ENCODE measurements around the gene ADGRF4.
"Not testable (repeated sequence)": the region's sequence is repeated elsewhere in the genome, so short reads cannot be mapped to it uniquely, and the experiment has no call there.

ADGRF4 gene

DNA sequence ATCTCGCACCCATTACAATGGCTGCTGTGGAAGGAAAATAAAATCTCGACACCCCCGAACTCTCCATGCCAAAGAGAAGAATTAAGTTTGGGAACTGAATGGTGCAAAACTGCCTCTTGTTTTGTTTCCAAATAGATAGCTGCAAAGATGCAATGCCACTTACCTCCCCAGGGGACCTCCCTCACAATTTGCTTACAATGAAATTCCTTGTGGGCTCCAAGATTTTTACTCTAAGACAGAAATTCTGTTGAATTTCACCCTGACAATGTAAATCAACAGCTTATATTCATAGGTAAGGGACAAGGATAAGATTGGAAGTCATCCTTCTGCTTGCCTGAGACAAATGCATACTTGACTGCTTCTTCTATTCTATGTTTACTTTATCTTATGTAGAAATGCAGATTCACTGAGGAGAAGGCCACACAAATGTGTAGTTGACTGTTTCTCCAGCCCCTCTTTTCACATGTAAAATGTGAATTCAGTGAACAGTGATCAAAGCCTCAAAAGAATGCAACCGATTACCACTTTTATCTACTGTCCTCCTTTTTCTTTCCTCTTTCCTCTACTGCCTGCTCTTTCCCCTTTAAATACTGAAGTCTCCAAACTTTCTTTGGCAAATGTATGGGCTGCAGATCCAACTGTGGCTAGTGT is 36.6 kb downstream of the ADGRF4 start:
- no peak for DNase-seq (ENCODE audit: low read depth, low spot score)

- DNase-seq (ENCODE audit: low read depth, low spot score), result no peak
Observed at GRCh38 chr6:47736083-47736700, 37.8 kb downstream of the ADGRF4 start.

GRCh38 chr6:47737406-47737805 is 39.0 kb downstream of the ADGRF4 start:
- DNase-seq (ENCODE audit: low read depth, low spot score), result peak; percentile 49

GRCh38 chr6:47740714-47741113 is 42.3 kb downstream of the ADGRF4 start:
- no peak for DNase-seq (ENCODE audit: low read depth, low spot score)

GRCh38 chr6:47741807-47742206 is 43.4 kb downstream of the ADGRF4 start:
- DNase-seq (ENCODE audit: low read depth, low spot score), result peak; percentile 84

- DNase-seq (ENCODE audit: low read depth, low spot score), result no peak
Observed at GRCh38 chr6:47743744-47744143, 45.4 kb downstream of the ADGRF4 start.

DNA sequence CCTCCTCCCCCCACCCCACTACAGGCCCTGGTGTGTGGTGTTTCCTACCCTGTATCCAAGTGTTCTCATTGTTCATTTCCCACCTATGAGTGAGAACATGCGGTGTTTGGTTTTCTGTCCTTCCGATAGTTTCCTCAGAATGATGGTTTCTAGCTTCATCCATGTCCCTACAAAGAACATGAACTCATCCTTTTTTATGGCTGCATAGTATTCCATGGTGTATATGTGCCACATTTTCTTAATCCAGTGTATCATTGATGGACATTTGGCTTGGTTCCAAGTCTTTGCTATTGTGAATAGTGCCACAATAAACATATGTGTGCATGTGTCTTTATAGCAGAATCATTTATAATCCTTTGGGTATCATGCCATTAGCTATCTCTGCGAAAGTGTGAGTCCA is 46.9 kb downstream of the ADGRF4 start:
- not testable (repeated sequence) for DNase-seq (ENCODE audit: low read depth, low spot score)

GRCh38 chr6:47749757-47750156 is 51.4 kb downstream of the ADGRF4 start:
- no peak for DNase-seq (ENCODE audit: low read depth, low spot score)

DNA sequence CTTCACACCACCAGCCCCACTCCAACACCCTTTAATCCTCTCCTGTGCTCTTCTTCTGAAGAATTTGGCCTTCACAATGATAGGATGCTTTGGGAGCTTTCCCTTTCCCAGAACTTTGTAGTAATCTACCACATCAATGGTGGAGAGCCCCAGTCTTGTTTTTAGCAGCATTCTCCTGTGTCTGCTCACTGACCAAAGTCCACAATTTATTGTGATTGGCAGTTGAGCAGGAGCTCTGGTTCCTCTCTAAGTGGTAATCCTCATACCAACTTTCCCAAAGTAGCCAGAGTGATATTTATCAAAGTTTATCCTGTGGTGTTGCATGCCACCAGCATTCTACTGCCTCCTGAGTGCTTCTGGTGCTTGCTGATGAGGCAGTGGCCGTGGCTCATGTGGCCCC is 54.4 kb downstream of the ADGRF4 start:
- DNase-seq (ENCODE audit: low read depth, low spot score), result peak; percentile 56

DNA sequence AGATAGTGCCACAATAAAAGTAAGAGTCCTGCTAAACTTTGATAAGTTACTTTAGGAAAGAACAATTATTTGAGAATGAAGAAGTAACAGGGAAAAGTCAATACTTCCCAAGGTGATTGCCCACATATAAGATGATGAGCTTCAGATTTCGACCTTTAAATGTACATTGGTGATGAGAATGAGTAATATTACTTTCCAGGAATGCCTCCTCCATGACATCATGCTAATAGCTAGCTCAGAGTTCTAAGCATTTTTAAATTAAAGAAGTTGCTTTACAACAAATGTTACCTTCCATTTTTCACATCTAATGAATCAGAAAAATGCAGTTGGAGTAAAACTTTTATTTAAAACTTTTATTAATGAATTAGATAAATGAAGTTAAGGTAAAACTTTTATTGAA is 61.0 kb downstream of the ADGRF4 start:
- DNase-seq (ENCODE audit: low read depth, low spot score), result no peak

DNA sequence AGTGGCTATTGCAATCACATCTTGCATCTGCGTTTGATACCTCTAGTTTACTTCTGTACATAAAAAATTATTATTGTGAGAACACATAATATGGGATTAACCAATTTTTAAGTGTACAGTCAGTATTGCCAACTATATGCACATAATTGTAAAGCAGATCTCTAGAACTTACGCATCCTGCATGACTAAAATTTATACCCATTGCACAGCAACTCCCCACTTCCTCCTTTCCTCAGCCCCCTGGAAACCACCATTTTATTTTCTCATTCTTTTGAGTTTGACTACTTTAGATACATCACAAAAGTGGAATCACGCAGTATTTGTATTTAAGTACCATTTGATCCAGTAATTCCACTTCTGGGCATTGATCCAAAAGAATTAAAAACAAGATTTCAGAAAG is 64.1 kb downstream of the ADGRF4 start:
- DNase-seq (ENCODE audit: low read depth, low spot score), result no peak

DNA sequence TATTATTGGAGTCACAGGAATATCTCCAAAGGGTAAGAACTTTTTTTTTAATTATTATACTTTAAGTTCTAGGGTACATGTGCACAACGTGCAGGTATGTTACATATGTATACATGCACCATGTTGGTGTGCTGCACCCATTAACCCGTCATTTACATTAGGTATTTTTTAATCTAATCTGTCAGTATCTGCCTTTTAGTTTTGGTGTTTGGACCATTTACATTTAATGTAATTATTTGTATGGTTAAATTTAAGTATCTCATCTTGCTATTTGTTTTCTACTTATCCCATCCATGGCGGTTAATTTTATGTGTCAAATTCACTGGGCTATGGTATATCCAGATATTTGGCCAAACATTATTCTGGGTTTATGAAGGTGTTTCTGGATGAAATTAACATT is 68.1 kb downstream of the ADGRF4 start:
- no peak for DNase-seq (ENCODE audit: low read depth, low spot score)

DNA sequence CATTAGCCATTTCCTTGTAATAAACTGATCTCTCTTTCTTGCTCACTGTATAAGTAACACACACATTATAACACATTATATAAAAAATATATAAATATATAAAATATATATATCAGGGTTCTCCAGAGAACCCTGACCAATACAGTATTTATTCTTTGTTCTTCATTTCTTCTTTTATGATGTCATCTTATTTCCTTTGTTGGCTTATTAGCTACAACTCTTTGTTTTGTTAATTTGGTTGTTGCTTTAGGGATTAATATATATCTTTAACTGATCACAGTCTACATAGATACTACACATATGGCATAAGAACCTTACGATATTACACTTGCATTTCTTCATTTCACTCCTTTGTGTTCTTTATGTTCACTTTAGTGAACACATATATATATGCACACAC is 68.7 kb downstream of the ADGRF4 start:
- DNase-seq (ENCODE audit: low read depth, low spot score), result no peak

- no peak for DNase-seq (ENCODE audit: low read depth, low spot score)
Observed at GRCh38 chr6:47769982-47770381, 71.6 kb downstream of the ADGRF4 start.

Data from astrocyte of the hippocampus (primary cell).